Measurements from ENCODE around the gene CREB3L1.

Gene CREB3L1

GRCh38 chr11:46277622-46278386, at the start of gene CREB3L1:
Gene CREB3L1, plus strand, starts transcription at chr11:46277662. Its CDS starts 450 bp downstream, at chr11:46278112.
- DNase-seq, result no peak

- DNase-seq, result no peak
Measured at GRCh38 chr11:46229230-46229629, 48.2 kb upstream of the CREB3L1 start.

GRCh38 chr11:46234311-46234710, 43.2 kb upstream of the CREB3L1 start:
- no peak for DNase-seq

GRCh38 chr11:46235777-46236688, 41.4 kb upstream of the CREB3L1 start:
- no peak for DNase-seq

GRCh38 chr11:46236918-46237247, 40.6 kb upstream of the CREB3L1 start:
- no peak for DNase-seq

- peak; percentile 28 to 42 for DNase-seq
Measured at GRCh38 chr11:46237248-46238077, 40.0 kb upstream of the CREB3L1 start.

GRCh38 chr11:46238078-46238966, 39.1 kb upstream of the CREB3L1 start:
- peak; percentile 42 to 43 for DNase-seq

- peak; percentile 65 to 68 for DNase-seq
Measured at GRCh38 chr11:46238967-46239800, 38.3 kb upstream of the CREB3L1 start.

- DNase-seq, result no peak
Measured at GRCh38 chr11:46239801-46240061, 37.7 kb upstream of the CREB3L1 start.

GRCh38 chr11:46240371-46240770, 37.1 kb upstream of the CREB3L1 start:
- DNase-seq, result no peak

- DNase-seq, result no peak
Measured at GRCh38 chr11:46240861-46241260, 36.6 kb upstream of the CREB3L1 start.

GRCh38 chr11:46242041-46242951, 35.2 kb upstream of the CREB3L1 start:
- DNase-seq, result no peak

GRCh38 chr11:46242952-46243795, 34.3 kb upstream of the CREB3L1 start:
- peak; percentile 84 for DNase-seq

GRCh38 chr11:46243796-46244109, 33.7 kb upstream of the CREB3L1 start:
- no peak for DNase-seq

GRCh38 chr11:46246521-46246920, 30.9 kb upstream of the CREB3L1 start:
- no peak for DNase-seq

- DNase-seq, result no peak
Measured at GRCh38 chr11:46247090-46247489, 30.4 kb upstream of the CREB3L1 start.

GRCh38 chr11:46247659-46248058, 29.8 kb upstream of the CREB3L1 start:
- peak; percentile 19 to 26 for DNase-seq

GRCh38 chr11:46248289-46249102, 29.0 kb upstream of the CREB3L1 start:
- DNase-seq, result no peak

Measured in activated CD4-positive, alpha-beta T cell treated with anti-CD3 and anti-CD28 coated beads, Interleukin-2, amount 50 U/mL, for 4 hours (primary cell).